ENCODE measurements around the gene DIPK2B.

DNA sequence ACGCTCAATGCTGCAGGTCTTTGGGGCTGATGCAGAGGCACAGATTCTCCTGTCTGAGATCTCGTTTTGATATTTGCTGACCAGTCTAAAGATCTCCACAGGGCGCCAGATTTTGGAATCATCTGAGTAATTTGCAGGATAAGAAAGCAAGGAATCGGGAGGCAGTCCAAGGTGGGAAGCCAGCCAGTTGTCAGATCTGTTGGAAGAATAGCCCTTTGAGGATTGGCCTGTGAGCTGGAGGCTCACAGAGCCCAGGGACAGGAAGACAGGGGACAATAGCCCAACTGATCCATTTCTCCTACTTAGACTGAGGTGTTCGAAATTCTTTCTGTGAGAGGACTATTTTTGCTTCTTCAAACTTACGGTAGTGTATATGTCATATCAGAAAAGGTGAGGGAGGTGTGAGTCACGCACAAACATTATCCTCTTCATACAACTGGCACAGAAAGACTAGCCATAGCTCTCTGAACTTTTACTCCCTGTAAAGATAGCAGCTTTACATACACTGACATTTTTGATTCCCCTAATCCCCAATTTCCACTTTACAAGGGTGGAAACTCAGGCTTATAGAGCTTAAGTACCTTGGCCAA lies 8.8 kb downstream of the DIPK2B start:
- TF ChIP-seq MXI1 (IDR thresholded peaks at IDR 0.05; ENCODE audit: borderline replicate concordance, low read depth, low read length) (no peak), NFE2L2 (IDR thresholded peaks at IDR 0.05; ENCODE audit: low read depth, low read length) (no peak)
- TF ChIP-seq, protein P1, sequence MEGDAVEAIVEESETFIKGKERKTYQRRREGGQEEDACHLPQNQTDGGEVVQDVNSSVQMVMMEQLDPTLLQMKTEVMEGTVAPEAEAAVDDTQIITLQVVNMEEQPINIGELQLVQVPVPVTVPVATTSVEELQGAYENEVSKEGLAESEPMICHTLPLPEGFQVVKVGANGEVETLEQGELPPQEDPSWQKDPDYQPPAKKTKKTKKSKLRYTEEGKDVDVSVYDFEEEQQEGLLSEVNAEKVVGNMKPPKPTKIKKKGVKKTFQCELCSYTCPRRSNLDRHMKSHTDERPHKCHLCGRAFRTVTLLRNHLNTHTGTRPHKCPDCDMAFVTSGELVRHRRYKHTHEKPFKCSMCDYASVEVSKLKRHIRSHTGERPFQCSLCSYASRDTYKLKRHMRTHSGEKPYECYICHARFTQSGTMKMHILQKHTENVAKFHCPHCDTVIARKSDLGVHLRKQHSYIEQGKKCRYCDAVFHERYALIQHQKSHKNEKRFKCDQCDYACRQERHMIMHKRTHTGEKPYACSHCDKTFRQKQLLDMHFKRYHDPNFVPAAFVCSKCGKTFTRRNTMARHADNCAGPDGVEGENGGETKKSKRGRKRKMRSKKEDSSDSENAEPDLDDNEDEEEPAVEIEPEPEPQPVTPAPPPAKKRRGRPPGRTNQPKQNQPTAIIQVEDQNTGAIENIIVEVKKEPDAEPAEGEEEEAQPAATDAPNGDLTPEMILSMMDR (conservative IDR thresholded peaks at IDR 0.05; ENCODE audit: low read depth, low read length), result no peak

Data from IMR-90 (cell line).